ENCODE data around the gene MADD. TPM values are rescaled to one million over a fixed set of nuclear protein-coding genes. Genes with fewer than 3 reads are reported as not detected.
"Not testable (repeated sequence)": the region's sequence is repeated elsewhere in the genome, so short reads cannot be mapped to it uniquely, and the experiment has no call there.

Gene MADD
- total RNA-seq, 1 donor from 2014 or later, result 28.8 TPM

- no peak for DNase-seq
Measured at GRCh38 chr11:47278058-47278457, 8.1 kb downstream of the MADD start.

- DNase-seq, result no peak
Measured at GRCh38 chr11:47278769-47279168, 8.8 kb downstream of the MADD start.

GRCh38 chr11:47280099-47280498 lies 10.2 kb downstream of the MADD start:
- no peak for DNase-seq

- no peak for DNase-seq
Measured at GRCh38 chr11:47280860-47281259, 10.9 kb downstream of the MADD start.

GRCh38 chr11:47282462-47282861 lies 12.5 kb downstream of the MADD start:
- no peak for DNase-seq

- no peak for DNase-seq
Measured at GRCh38 chr11:47284151-47284550, 14.2 kb downstream of the MADD start.

GRCh38 chr11:47285969-47286770 lies 16.2 kb downstream of the MADD start:
- DNase-seq, result no peak

- DNase-seq, result no peak
Measured at GRCh38 chr11:47288066-47288465, 18.1 kb downstream of the MADD start.

- no peak for DNase-seq
Measured at GRCh38 chr11:47289856-47290255, 19.9 kb downstream of the MADD start.

- DNase-seq, result no peak
Measured at GRCh38 chr11:47295385-47295784, 25.5 kb downstream of the MADD start.

GRCh38 chr11:47296045-47296444 lies 26.1 kb downstream of the MADD start:
- DNase-seq, result no peak

GRCh38 chr11:47299078-47299477 lies 29.1 kb downstream of the MADD start:
- DNase-seq, result no peak

GRCh38 chr11:47302853-47303252 lies 32.9 kb downstream of the MADD start:
- no peak for DNase-seq

GRCh38 chr11:47305734-47306483 lies 36.0 kb downstream of the MADD start:
- DNase-seq, result no peak

- DNase-seq, result no peak
Measured at GRCh38 chr11:47306484-47306844, 36.5 kb downstream of the MADD start.

- no peak for DNase-seq
Measured at GRCh38 chr11:47308050-47308823, 38.3 kb downstream of the MADD start.

- DNase-seq, result no peak
Measured at GRCh38 chr11:47314992-47315391, 45.1 kb downstream of the MADD start.

GRCh38 chr11:47316501-47316900 lies 46.6 kb downstream of the MADD start:
- not testable (repeated sequence) for DNase-seq

GRCh38 chr11:47317064-47317828 lies 47.3 kb downstream of the MADD start:
- DNase-seq, result no peak

GRCh38 chr11:47318166-47318565 lies 48.2 kb downstream of the MADD start:
- no peak for DNase-seq

GRCh38 chr11:47324520-47324919 lies 54.6 kb downstream of the MADD start:
- no peak for DNase-seq

Data from skin of body (tissue), 2 donors.